Osteoblast (primary cell): Measurements from ENCODE around the gene SUPT7L. TPM values are rescaled to one million over a fixed set of nuclear protein-coding genes. Genes with fewer than 3 reads are reported as not detected.
"Not testable (repeated sequence)": the region's sequence is repeated elsewhere in the genome, so short reads cannot be mapped to it uniquely, and the experiment has no call there.

Source experiments
- DNase-seq: peaks from one replicate; pipeline ENCODE4 v3.0.0; 2011; ENCODE audit warnings: low spot score, mixed read lengths; ENCODE audit not compliant: insufficient read length; ENCODE audit errors: missing footprints
- H2AFZ ChIP-seq: 2 replicates; pipeline ENCODE4 v1.6.0; 2011; ENCODE audit warnings: mild to moderate bottlenecking, low read length
- H3K27ac ChIP-seq: 2 replicates; pipeline ENCODE4 v1.5.1; 2011; ENCODE audit warnings: mild to moderate bottlenecking, low read depth, low read length, moderate library complexity
- H3K27me3 ChIP-seq: 2 replicates; pipeline ENCODE4 v1.6.0; 2012; ENCODE audit warnings: mild to moderate bottlenecking, control low read depth, inconsistent platforms, low read length, moderate library complexity; ENCODE audit not compliant: insufficient read depth
- H3K36me3 ChIP-seq: 2 replicates; pipeline ENCODE4 v1.5.1; 2011; ENCODE audit warnings: mild to moderate bottlenecking, low read length, control low read depth, moderate library complexity; ENCODE audit not compliant: insufficient read depth
- H3K4me1 ChIP-seq: 2 replicates; pipeline ENCODE4 v1.5.1; 2011; ENCODE audit warnings: mild to moderate bottlenecking, low read length, control low read depth, moderate library complexity; ENCODE audit not compliant: insufficient read depth
- H3K4me2 ChIP-seq: 2 replicates; pipeline ENCODE4 v1.6.0; 2011; ENCODE audit warnings: mild to moderate bottlenecking, low read length; ENCODE audit not compliant: insufficient read depth
- H3K4me3 ChIP-seq: fragments of 200-600 bp; sonication (generic); 3 replicates; pipeline ENCODE4 v1.5.1; 2012; ENCODE audit warnings: mild to moderate bottlenecking, low read length, inconsistent platforms; ENCODE audit not compliant: insufficient read depth
- H3K79me2 ChIP-seq: 2 replicates; pipeline ENCODE4 v1.6.0; 2012; ENCODE audit warnings: mild to moderate bottlenecking, low read length, control low read depth, inconsistent platforms; ENCODE audit not compliant: insufficient read depth
- H3K9me3 ChIP-seq: 2 replicates; pipeline ENCODE4 v1.5.1; 2011; ENCODE audit warnings: low read depth, low read length, control low read depth
- H4K20me1 ChIP-seq: 2 replicates; pipeline ENCODE4 v1.6.0; 2012; ENCODE audit warnings: mild to moderate bottlenecking, low read length, control low read depth; ENCODE audit not compliant: insufficient read depth
- total RNA-seq: library from RNA; depleted of rRNA; stranded (reverse); fragments of >200 nt; gene quantifications from 2 replicates; pipeline ENCODE4 v1.2.3, GENCODE V29; 2012
- TF ChIP-seq, protein P1 (sequence below): IDR thresholded peaks from 2 replicates; pipeline ENCODE4 v1.5.1; 2011; ENCODE audit warnings: mild to moderate bottlenecking, low read depth, low read length, moderate library complexity; ENCODE audit errors: extremely low read depth

Gene SUPT7L
- total RNA-seq, 1 donor: 50.3 TPM

DNA sequence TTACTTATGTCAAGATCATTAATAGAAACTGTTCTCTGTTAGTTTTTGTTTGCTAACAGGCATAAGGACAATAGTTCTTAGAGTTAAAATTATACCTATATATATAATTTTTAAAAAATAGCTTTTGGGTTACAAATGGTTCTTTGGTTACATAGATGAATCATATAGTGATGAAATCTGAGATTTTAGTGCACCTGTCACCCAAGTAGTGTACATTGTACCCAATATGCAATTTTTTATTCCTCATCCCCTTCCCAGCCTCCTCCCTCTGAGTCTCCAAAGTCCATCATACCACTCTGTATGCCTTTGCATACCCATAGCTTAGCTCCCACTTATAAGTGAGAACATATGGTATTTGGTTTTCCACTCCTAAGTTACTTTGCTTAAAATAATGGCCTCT, 26.6 kb upstream of the SUPT7L start:
- Histone ChIP-seq H3K79me2 (no peaks in the 10 kb centered on the region), H3K27ac (no peak overlapping the region), H3K27me3 (no peaks in the 10 kb centered on the region), H3K4me2 (no peak overlapping the region), H2AFZ (no peak overlapping the region), H4K20me1 (no peaks in the 10 kb centered on the region), H3K9me3 (no peaks in the 10 kb centered on the region), H3K36me3 (peaks cover 46% of the 10 kb centered on the region), H3K4me3 (no peak overlapping the region), H3K4me1 (no peaks in the 10 kb centered on the region)
- no peak for DNase-seq
- TF ChIP-seq, protein P1, sequence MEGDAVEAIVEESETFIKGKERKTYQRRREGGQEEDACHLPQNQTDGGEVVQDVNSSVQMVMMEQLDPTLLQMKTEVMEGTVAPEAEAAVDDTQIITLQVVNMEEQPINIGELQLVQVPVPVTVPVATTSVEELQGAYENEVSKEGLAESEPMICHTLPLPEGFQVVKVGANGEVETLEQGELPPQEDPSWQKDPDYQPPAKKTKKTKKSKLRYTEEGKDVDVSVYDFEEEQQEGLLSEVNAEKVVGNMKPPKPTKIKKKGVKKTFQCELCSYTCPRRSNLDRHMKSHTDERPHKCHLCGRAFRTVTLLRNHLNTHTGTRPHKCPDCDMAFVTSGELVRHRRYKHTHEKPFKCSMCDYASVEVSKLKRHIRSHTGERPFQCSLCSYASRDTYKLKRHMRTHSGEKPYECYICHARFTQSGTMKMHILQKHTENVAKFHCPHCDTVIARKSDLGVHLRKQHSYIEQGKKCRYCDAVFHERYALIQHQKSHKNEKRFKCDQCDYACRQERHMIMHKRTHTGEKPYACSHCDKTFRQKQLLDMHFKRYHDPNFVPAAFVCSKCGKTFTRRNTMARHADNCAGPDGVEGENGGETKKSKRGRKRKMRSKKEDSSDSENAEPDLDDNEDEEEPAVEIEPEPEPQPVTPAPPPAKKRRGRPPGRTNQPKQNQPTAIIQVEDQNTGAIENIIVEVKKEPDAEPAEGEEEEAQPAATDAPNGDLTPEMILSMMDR: no peak

DNA sequence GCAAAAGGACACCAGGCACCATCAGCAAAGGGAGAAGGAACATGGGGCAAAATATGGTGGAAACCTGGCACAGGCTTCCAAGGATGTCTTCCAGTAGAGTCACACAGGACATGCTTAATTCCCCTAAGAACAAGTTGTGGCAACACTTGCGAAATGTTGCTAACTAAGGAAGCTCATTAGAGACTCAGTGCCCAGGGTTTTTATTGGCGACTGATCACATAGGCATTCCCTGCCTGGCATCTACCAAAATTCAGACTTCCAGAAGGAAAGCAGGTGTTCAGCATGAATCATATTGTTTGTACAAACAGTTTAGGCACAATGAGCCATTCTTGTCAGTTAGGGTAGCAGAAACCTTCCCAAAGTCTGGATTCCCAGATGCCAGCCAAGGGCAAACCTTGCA, 26.0 kb upstream of the SUPT7L start:
- Histone ChIP-seq H3K27ac (no peak overlapping the region), H3K79me2 (no peaks in the 10 kb centered on the region), H3K4me3 (no peak overlapping the region), H3K9me3 (no peaks in the 10 kb centered on the region), H3K4me1 (no peaks in the 10 kb centered on the region), H2AFZ (no peak overlapping the region), H3K27me3 (no peaks in the 10 kb centered on the region), H3K4me2 (no peak overlapping the region), H3K36me3 (peaks cover 49% of the 10 kb centered on the region), H4K20me1 (no peaks in the 10 kb centered on the region)
- no peak for DNase-seq
- TF ChIP-seq, protein P1: no peak

DNA sequence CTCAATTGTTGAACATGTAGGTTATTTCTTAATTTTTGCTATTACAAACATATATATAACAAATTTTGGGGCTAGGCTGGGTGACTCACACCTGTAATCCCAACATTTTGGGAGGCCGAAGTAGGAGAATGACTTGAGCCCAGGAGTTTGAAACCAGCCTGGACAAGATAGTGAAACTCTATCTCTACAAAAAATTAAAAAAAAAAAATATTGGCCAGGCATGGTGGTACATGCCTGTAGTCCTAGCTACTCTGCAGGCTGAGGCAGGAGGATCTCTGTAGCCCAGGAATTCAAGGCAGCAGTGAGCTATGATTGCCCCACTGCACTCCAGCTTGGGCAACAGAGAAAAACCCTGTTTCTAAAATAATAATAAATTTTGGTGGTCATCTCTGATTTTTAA, 23.8 kb upstream of the SUPT7L start:
- H4K20me1 ChIP-seq: no peaks in the 10 kb centered on the region
- no peak overlapping the region for H3K4me3 ChIP-seq
- no peak overlapping the region for H3K4me2 ChIP-seq
- TF ChIP-seq, protein P1: no peak
- H3K27me3 ChIP-seq: no peaks in the 10 kb centered on the region
- no peak overlapping the region for H3K27ac ChIP-seq
- no peak overlapping the region for H2AFZ ChIP-seq
- H3K79me2 ChIP-seq: no peaks in the 10 kb centered on the region
- H3K4me1 ChIP-seq: peaks cover 14% of the 10 kb centered on the region
- no peak for DNase-seq
- no peaks in the 10 kb centered on the region for H3K9me3 ChIP-seq
- H3K36me3 ChIP-seq: peaks cover 50% of the 10 kb centered on the region

DNA sequence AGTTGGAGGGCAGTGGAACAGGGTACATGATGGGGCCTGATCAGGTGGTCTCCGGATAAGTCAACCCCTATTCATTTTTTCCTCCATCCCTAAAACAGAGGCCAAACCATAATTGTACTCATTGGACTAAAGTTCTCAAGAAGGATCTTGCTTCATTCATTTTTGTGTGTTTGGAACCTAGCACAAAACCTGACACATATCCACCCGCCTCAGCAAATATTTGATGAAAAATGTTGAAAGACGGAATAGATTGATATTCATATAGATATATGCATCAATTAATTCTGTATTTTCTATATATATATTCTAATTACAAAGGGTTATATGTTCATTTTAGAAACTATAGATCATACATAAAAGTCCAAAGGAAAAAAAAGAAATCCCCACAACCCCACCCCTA, 22.2 kb upstream of the SUPT7L start:
- H3K27ac ChIP-seq: no peak overlapping the region
- no peaks in the 10 kb centered on the region for H3K9me3 ChIP-seq
- no peaks in the 10 kb centered on the region for H3K79me2 ChIP-seq
- H3K4me2 ChIP-seq: no peak overlapping the region
- no peak overlapping the region for H2AFZ ChIP-seq
- TF ChIP-seq, protein P1: no peak
- H3K4me1 ChIP-seq: peaks cover 30% of the 10 kb centered on the region
- H3K4me3 ChIP-seq: no peak overlapping the region
- H3K36me3 ChIP-seq: peaks cover 50% of the 10 kb centered on the region
- H4K20me1 ChIP-seq: no peaks in the 10 kb centered on the region
- no peak for DNase-seq
- no peaks in the 10 kb centered on the region for H3K27me3 ChIP-seq

DNA sequence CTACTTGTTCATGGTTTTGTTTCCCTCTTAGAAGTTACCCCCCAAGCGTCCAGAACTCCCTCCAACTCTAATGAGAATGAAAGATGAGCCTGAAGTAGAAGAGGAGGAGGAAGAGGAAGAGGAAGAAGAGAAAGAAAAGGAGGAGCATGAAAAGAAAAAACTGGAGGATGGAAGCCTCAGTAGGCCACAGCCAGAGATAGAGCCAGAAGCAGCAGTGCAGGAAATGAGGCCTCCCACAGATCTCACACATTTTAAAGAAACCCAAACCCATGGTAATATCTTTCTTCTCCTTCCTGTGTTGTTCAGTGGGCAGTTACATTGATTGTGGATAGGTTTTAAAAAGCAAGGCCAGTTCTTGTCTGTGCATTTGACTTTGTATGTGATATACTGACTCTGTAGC, 21.6 kb upstream of the SUPT7L start:
- not testable (repeated sequence) for H4K20me1 ChIP-seq, H3K4me3 ChIP-seq, H3K27me3 ChIP-seq, H3K79me2 ChIP-seq, H2AFZ ChIP-seq, H3K9me3 ChIP-seq, DNase-seq, H3K4me2 ChIP-seq, H3K27ac ChIP-seq
- H3K36me3 ChIP-seq: peaks cover 50% of the 10 kb centered on the region
- H3K4me1 ChIP-seq: peaks cover 30% of the 10 kb centered on the region
